Central memory CD8-positive, alpha-beta T cell (primary cell): ENCODE results near the gene PI4K2A.
"Not testable (repeated sequence)": the region's sequence is repeated elsewhere in the genome, so short reads cannot be mapped to it uniquely, and the experiment has no call there.

Source experiments
- ATAC-seq: fragments of 150-1000 bp; cut with Tn5 transposase; replicated peaks from 2 replicates; pipeline ENCODE4 v1.10.0; 2022; ENCODE audit warnings: mild to moderate bottlenecking, moderate FRiP score, moderate number of reproducible peaks; ENCODE audit not compliant: poor library complexity, severe bottlenecking; ENCODE audit errors: extremely low read depth
- DNase-seq, 2 donors: peaks; one replicate each; pipeline ENCODE4 v3.0.0; 2021; ENCODE audit warnings: low spot score in 2 of 2
- H3K27ac Mint-ChIP-seq: one replicate; pipeline ENCODE4 v1.8.0; 2022; ENCODE audit warnings: low read depth, mild to moderate bottlenecking, moderate library complexity, mixed read lengths
- H3K27me3 Mint-ChIP-seq: one replicate; pipeline ENCODE4 v1.8.0; 2022; ENCODE audit warnings: mixed read lengths
- H3K36me3 Mint-ChIP-seq: one replicate; pipeline ENCODE4 v1.8.0; 2022; ENCODE audit warnings: mild to moderate bottlenecking, moderate library complexity, mixed read lengths; ENCODE audit not compliant: insufficient read depth
- H3K4me1 Mint-ChIP-seq: one replicate; pipeline ENCODE4 v1.8.0; 2022; ENCODE audit warnings: mixed read lengths
- H3K4me3 Mint-ChIP-seq: one replicate; pipeline ENCODE4 v1.8.0; 2022; ENCODE audit warnings: mild to moderate bottlenecking, moderate library complexity, mixed read lengths
- H3K9me3 Mint-ChIP-seq: one replicate; pipeline ENCODE4 v1.8.0; 2022; ENCODE audit warnings: mixed read lengths

PI4K2A gene

GRCh38 chr10:97666992-97667391 is 26.5 kb downstream of the PI4K2A start:
- peaks cover 12% of the 10 kb centered on the region for H3K4me1 Mint-ChIP-seq
- no peaks in the 10 kb centered on the region for H3K27me3 Mint-ChIP-seq
- H3K27ac Mint-ChIP-seq: no peak overlapping the region
- H3K4me3 Mint-ChIP-seq: no peak overlapping the region
- no peak for ATAC-seq
- H3K9me3 Mint-ChIP-seq: no peaks in the 10 kb centered on the region
- no peak for DNase-seq
- H3K36me3 Mint-ChIP-seq: peaks cover 42% of the 10 kb centered on the region

GRCh38 chr10:97667463-97667862 is 27.0 kb downstream of the PI4K2A start:
- no peak for DNase-seq
- Mint-ChIP-seq H3K27ac (no peak overlapping the region), H3K4me1 (peaks cover 12% of the 10 kb centered on the region)

GRCh38 chr10:97669571-97669970 is 29.1 kb downstream of the PI4K2A start:
- no peak overlapping the region for H3K4me3 Mint-ChIP-seq
- H3K9me3 Mint-ChIP-seq: no peaks in the 10 kb centered on the region
- ATAC-seq (no peak), DNase-seq (no peak)
- peaks cover 52% of the 10 kb centered on the region for H3K36me3 Mint-ChIP-seq
- H3K27me3 Mint-ChIP-seq: no peaks in the 10 kb centered on the region
- peaks cover 12% of the 10 kb centered on the region for H3K4me1 Mint-ChIP-seq
- H3K27ac Mint-ChIP-seq: no peak overlapping the region

More at GRCh38 chr10:97667463-97667862, 27.0 kb downstream of the PI4K2A start:
- ATAC-seq: no peak
- H3K4me3 Mint-ChIP-seq: no peak overlapping the region
- H3K36me3 Mint-ChIP-seq: peaks cover 44% of the 10 kb centered on the region
- no peaks in the 10 kb centered on the region for H3K27me3 Mint-ChIP-seq
- no peaks in the 10 kb centered on the region for H3K9me3 Mint-ChIP-seq

- no peak for DNase-seq
- Mint-ChIP-seq H3K27me3 (no peaks in the 10 kb centered on the region), H3K4me1 (no peaks in the 10 kb centered on the region), H3K9me3 (no peaks in the 10 kb centered on the region), H3K36me3 (peaks cover 54% of the 10 kb centered on the region), H3K27ac (no peak overlapping the region), H3K4me3 (no peak overlapping the region)
- ATAC-seq: no peak
Observed at GRCh38 chr10:97673736-97674525, 33.5 kb downstream of the PI4K2A start.

- Mint-ChIP-seq H3K36me3 (peaks cover 54% of the 10 kb centered on the region), H3K27me3 (no peaks in the 10 kb centered on the region), H3K9me3 (no peaks in the 10 kb centered on the region), H3K27ac (no peak overlapping the region), H3K4me3 (no peak overlapping the region), H3K4me1 (no peaks in the 10 kb centered on the region)
- DNase-seq: no peak
- ATAC-seq: no peak
Observed at GRCh38 chr10:97675222-97675621, 34.8 kb downstream of the PI4K2A start.

- Mint-ChIP-seq H3K4me1 (no peaks in the 10 kb centered on the region), H3K36me3 (peaks cover 42% of the 10 kb centered on the region), H3K9me3 (no peaks in the 10 kb centered on the region), H3K4me3 (no peak overlapping the region), H3K27ac (no peak overlapping the region), H3K27me3 (no peaks in the 10 kb centered on the region)
- DNase-seq: peak in 1 of 2 donors; percentile 34
- peak; percentile 80 for ATAC-seq
Observed at GRCh38 chr10:97676770-97677581, 36.5 kb downstream of the PI4K2A start.

- ATAC-seq: no peak
- no peak overlapping the region for H3K27ac Mint-ChIP-seq
- H3K4me1 Mint-ChIP-seq: no peaks in the 10 kb centered on the region
- peaks cover 21% of the 10 kb centered on the region for H3K36me3 Mint-ChIP-seq
- no peaks in the 10 kb centered on the region for H3K27me3 Mint-ChIP-seq
- no peak overlapping the region for H3K4me3 Mint-ChIP-seq
- H3K9me3 Mint-ChIP-seq: no peaks in the 10 kb centered on the region
- DNase-seq: no peak
Observed at GRCh38 chr10:97679594-97679993, 39.1 kb downstream of the PI4K2A start.

GRCh38 chr10:97682042-97682441 is 41.6 kb downstream of the PI4K2A start:
- Mint-ChIP-seq H3K27me3 (no peaks in the 10 kb centered on the region), H3K27ac (no peak overlapping the region), H3K4me1 (no peaks in the 10 kb centered on the region), H3K4me3 (no peak overlapping the region), H3K36me3 (peaks cover 9% of the 10 kb centered on the region), H3K9me3 (no peaks in the 10 kb centered on the region)
- DNase-seq: no peak
- no peak for ATAC-seq

GRCh38 chr10:97683556-97684367 is 43.3 kb downstream of the PI4K2A start:
- ATAC-seq (no peak), DNase-seq (no peak)
- H3K4me3 Mint-ChIP-seq: no peak overlapping the region
- no peaks in the 10 kb centered on the region for H3K9me3 Mint-ChIP-seq
- no peaks in the 10 kb centered on the region for H3K27me3 Mint-ChIP-seq
- peaks cover 8% of the 10 kb centered on the region for H3K4me1 Mint-ChIP-seq
- H3K36me3 Mint-ChIP-seq: peaks cover 5% of the 10 kb centered on the region
- no peak overlapping the region for H3K27ac Mint-ChIP-seq

- H3K9me3 Mint-ChIP-seq, H3K4me1 Mint-ChIP-seq, H3K36me3 Mint-ChIP-seq, ATAC-seq, H3K27me3 Mint-ChIP-seq, H3K27ac Mint-ChIP-seq, H3K4me3 Mint-ChIP-seq, DNase-seq: not testable (repeated sequence)
Observed at GRCh38 chr10:97684368-97684713, 43.9 kb downstream of the PI4K2A start.

- no peaks in the 10 kb centered on the region for H3K9me3 Mint-ChIP-seq
- DNase-seq (no peak), ATAC-seq (no peak)
- H3K4me1 Mint-ChIP-seq: peaks cover 8% of the 10 kb centered on the region
- H3K27me3 Mint-ChIP-seq: no peaks in the 10 kb centered on the region
- no peak overlapping the region for H3K27ac Mint-ChIP-seq
- H3K4me3 Mint-ChIP-seq: no peak overlapping the region
- peaks cover 5% of the 10 kb centered on the region for H3K36me3 Mint-ChIP-seq
Observed at GRCh38 chr10:97684866-97685394, 44.5 kb downstream of the PI4K2A start.

- Mint-ChIP-seq H3K4me1 (peaks cover 8% of the 10 kb centered on the region), H3K4me3 (peak overlapping the region; percentile 83), H3K36me3 (peaks cover 5% of the 10 kb centered on the region), H3K27ac (no peak overlapping the region), H3K9me3 (no peaks in the 10 kb centered on the region), H3K27me3 (no peaks in the 10 kb centered on the region)
- ATAC-seq: no peak
- DNase-seq: no peak
Observed at GRCh38 chr10:97685395-97685958, 45.0 kb downstream of the PI4K2A start.
